IMR-90 (cell line): ENCODE measurements around the gene TRA2A. TPM values are rescaled to one million over a fixed set of nuclear protein-coding genes. Genes with fewer than 3 reads are reported as not detected.

Experiments
- ATAC-seq: fragments of 200-7000 bp; cut with Tn5 transposase; 2 replicates; pipeline ENCODE4 v1.9.1; 2020; ENCODE audit warnings: low read depth, mild to moderate bottlenecking, moderate library complexity
- BruUV-seq: library from RNA; stranded (reverse); fragments of 400-500 nt; replicated peaks from 2 replicates; lab custom pipeline; 2021; lab: Mats Ljungman, UMichigan
- CTCF ChIA-PET: fragments of 300-600 bp; formaldehyde crosslinking; extraction: SDS; loops from one replicate; lab custom pipeline; 2021; ENCODE audit warnings: antibody characterized with exemption; lab: Yijun Ruan, JAX
- POLR2A ChIA-PET: fragments of 300-600 bp; sonication (Branson Sonifier 250); formaldehyde crosslinking; loops from one replicate; lab custom pipeline; 2022; ENCODE audit warnings: antibody characterized with exemption; ENCODE audit not compliant: unreplicated experiment; lab: Charles Lee
- DNase-seq: peaks from one replicate; pipeline ENCODE4 v3.0.0; 2013
- H2AFZ ChIP-seq: replicated peaks from 2 replicates; pipeline ENCODE3; 2013; ENCODE audit warnings: low read length, mild to moderate bottlenecking; ENCODE audit not compliant: poor library complexity
- H2AK5ac ChIP-seq: 2 replicates; pipeline ENCODE4 v1.6.1; 2013; ENCODE audit warnings: low read depth, low read length, inconsistent platforms
- H2AK9ac ChIP-seq: replicated peaks from 2 replicates; pipeline ENCODE3; 2013; ENCODE audit warnings: mild to moderate bottlenecking, low read depth, low read length, moderate library complexity; ENCODE audit not compliant: poor library complexity
- H2BK120ac ChIP-seq: 2 replicates; pipeline ENCODE4 v1.6.1; 2013; ENCODE audit warnings: low read depth, low read length, inconsistent platforms
- H2BK15ac ChIP-seq: 3 replicates; pipeline ENCODE4 v1.6.1; 2013; ENCODE audit warnings: low read depth, low read length, inconsistent platforms
- H2BK20ac ChIP-seq: 2 replicates; pipeline ENCODE4 v1.6.1; 2013; ENCODE audit warnings: low read depth, mild to moderate bottlenecking, inconsistent platforms, low read length, moderate library complexity
- H2BK5ac ChIP-seq: 2 replicates; pipeline ENCODE4 v1.6.1; 2013; ENCODE audit warnings: mild to moderate bottlenecking, low read depth, low read length, inconsistent platforms; ENCODE audit not compliant: poor library complexity, severe bottlenecking
- H3K14ac ChIP-seq: replicated peaks from 2 replicates; pipeline ENCODE4 v1.6.1; 2013; ENCODE audit warnings: low read depth, low read length, inconsistent platforms
- H3K18ac ChIP-seq: 2 replicates; pipeline ENCODE4 v1.6.1; 2013; ENCODE audit warnings: low read depth, low read length, control low read depth
- H3K23ac ChIP-seq: 2 replicates; pipeline ENCODE4 v1.6.1; 2013; ENCODE audit warnings: low read depth, low read length, inconsistent platforms
- H3K27ac ChIP-seq: 2 replicates; pipeline ENCODE4 v1.5.1; 2013; ENCODE audit warnings: mild to moderate bottlenecking, control low read depth, low read length; ENCODE audit not compliant: insufficient read depth
- H3K27me3 ChIP-seq: 2 replicates; pipeline ENCODE4 v1.6.1; 2013; ENCODE audit warnings: low read length; ENCODE audit not compliant: control insufficient read depth, insufficient read depth
- H3K36me3 ChIP-seq: 2 replicates; pipeline ENCODE4 v1.6.1; 2013; ENCODE audit warnings: low read length, mixed read lengths; ENCODE audit not compliant: control insufficient read depth, insufficient read depth
- H3K4ac ChIP-seq: 2 replicates; pipeline ENCODE4 v1.6.1; 2013; ENCODE audit warnings: low read depth, low read length, inconsistent platforms
- H3K4me1 ChIP-seq: 2 replicates; pipeline ENCODE4 v1.6.1; 2013; ENCODE audit warnings: low read length, mixed read lengths; ENCODE audit not compliant: control insufficient read depth, insufficient read depth
- H3K4me2 ChIP-seq: 2 replicates; pipeline ENCODE4 v1.6.1; 2013; ENCODE audit warnings: low read depth, mild to moderate bottlenecking, control low read depth, low read length, moderate library complexity
- H3K4me3 ChIP-seq: 2 replicates; pipeline ENCODE4 v1.5.1; 2013; ENCODE audit warnings: low read depth, mild to moderate bottlenecking, control low read depth, low read length, moderate library complexity; ENCODE audit not compliant: insufficient read depth
- H3K56ac ChIP-seq: 2 replicates; pipeline ENCODE4 v1.6.1; 2013; ENCODE audit warnings: low read length, inconsistent platforms; ENCODE audit not compliant: insufficient read depth; ENCODE audit errors: extremely low read depth
- H3K79me1 ChIP-seq, 2 experiments: 2 replicates each; pipeline ENCODE4 v1.6.1; 2013; ENCODE audit warnings: low read length in 2 of 2, inconsistent platforms in 1 of 2, low read depth in 1 of 2
- H3K9ac ChIP-seq: 2 replicates; pipeline ENCODE4 v1.6.1; 2013; ENCODE audit warnings: low read depth, low read length, control low read depth
- H3K9me1 ChIP-seq: 2 replicates; pipeline ENCODE4 v1.6.1; 2013; ENCODE audit warnings: low read length, inconsistent platforms; ENCODE audit not compliant: insufficient read depth
- H3K9me3 ChIP-seq: 2 replicates; pipeline ENCODE4 v1.6.1; 2013; ENCODE audit warnings: low read length; ENCODE audit not compliant: control insufficient read depth, insufficient read depth
- H4K20me1 ChIP-seq: 2 replicates; pipeline ENCODE4 v1.6.1; 2013; ENCODE audit warnings: low read length, inconsistent platforms; ENCODE audit not compliant: insufficient read depth
- H4K5ac ChIP-seq: 2 replicates; pipeline ENCODE4 v1.6.1; 2013; ENCODE audit warnings: mild to moderate bottlenecking, low read depth, low read length, control low read depth
- H4K8ac ChIP-seq, 2 experiments: 2 replicates each; pipeline ENCODE4 v1.6.1; 2013; ENCODE audit warnings: low read depth in 2 of 2, low read length in 2 of 2, control low read depth in 1 of 2, inconsistent platforms in 1 of 2
- H4K91ac ChIP-seq: 2 replicates; pipeline ENCODE4 v1.6.1; 2013; ENCODE audit warnings: low read depth, low read length, inconsistent platforms; ENCODE audit not compliant: insufficient read depth
- BHLHE40 ChIP-seq: fragments of 150-350 bp; IDR thresholded peaks from 2 replicates; pipeline ENCODE4 v1.6.1; 2016; ENCODE audit warnings: mild to moderate bottlenecking, low read depth, low read length
- ELK1 ChIP-seq: fragments of 150-350 bp; IDR thresholded peaks from 2 replicates; pipeline ENCODE4 v1.6.1; 2016; ENCODE audit warnings: low read depth, mild to moderate bottlenecking, low read length, moderate library complexity, borderline replicate concordance
- FOS ChIP-seq: fragments of 150-350 bp; IDR thresholded peaks from 2 replicates; pipeline ENCODE4 v1.6.1; 2016; ENCODE audit warnings: low read depth, low read length
- POLR2A ChIP-seq: IDR thresholded peaks from 2 replicates; pipeline ENCODE4 v1.6.1; 2012; ENCODE audit warnings: mild to moderate bottlenecking, low read depth, low read length
- RAD21 ChIP-seq: IDR thresholded peaks from 2 replicates; pipeline ENCODE4 v1.6.1; 2012; ENCODE audit warnings: low read length, improper control_type of control experiment
- RCOR1 ChIP-seq: IDR thresholded peaks from 2 replicates; pipeline ENCODE4 v1.6.1; 2012; ENCODE audit warnings: mild to moderate bottlenecking, low read length, improper control_type of control experiment; ENCODE audit not compliant: insufficient replicate concordance
- RFX5 ChIP-seq: IDR thresholded peaks from 2 replicates; pipeline ENCODE4 v1.8.0; 2012; ENCODE audit warnings: low read depth, mild to moderate bottlenecking, low read length, moderate library complexity
- SMC3 ChIP-seq: fragments of 150-350 bp; IDR thresholded peaks from 2 replicates; pipeline ENCODE4 v1.6.1; 2016; ENCODE audit warnings: low read depth, mild to moderate bottlenecking, antibody characterized with exemption, low read length, moderate library complexity
- WGBS, 2 experiments: methylation state at CpG; one replicate each; pipeline versions ENCODE4 v1.1.5 to v1.1.7; 2013; ENCODE audit warnings: missing lambda C conversion rate in 2 of 2; ENCODE audit not compliant: insufficient read length in 1 of 2; ENCODE audit errors: extremely low coverage in 2 of 2; 5-methylcytosine and 5-hydroxymethylcytosine counted together
- dilution Hi-C: fragments of 300-500 bp; cut with HindIII; formaldehyde crosslinking; loops from one replicate; pipeline ENCODE4 v1.14.3; 2018; ENCODE audit warnings: low sequenced_read_pairs; ENCODE audit not compliant: unreplicated experiment
- in situ Hi-C: fragments of 300-500 bp; cut with MboI; formaldehyde crosslinking; loops from 3 replicates; pipeline ENCODE4 v1.14.3; 2019; ENCODE audit warnings: low sequenced_read_pairs, inconsistent platforms, mixed read lengths
- intact Hi-C: fragments of 100-400 bp; cut with micrococcal nuclease; formaldehyde crosslinking; loops from 2 replicates; pipeline ENCODE4 v1.10.0; 2022
- polyA plus RNA-seq, 3 experiments: library from polyadenylated mRNA; depleted of rRNA; stranded (reverse); fragments of >200 nt; gene quantifications; 2 replicates each; pipeline ENCODE4 v1.2.3, GENCODE V29; 2012; ENCODE audit warnings: low replicate concordance in 1 of 3
- total RNA-seq: library from RNA; depleted of rRNA; stranded (reverse); fragments of >200 nt; gene quantifications from 2 replicates; pipeline ENCODE4 v1.2.3, GENCODE V29; 2012

The TRA2A gene
- total and polyA plus RNA-seq, 2 of the 4 experiments (the other 2 are of a cell fraction), result 44.3 to 77.3 TPM

- no peak for TF ChIP-seq RAD21
- TF ChIP-seq POLR2A, result peak; percentile 54
- TF ChIP-seq BHLHE40, result peak; percentile 56; the same call in 1 of the 2 replicates
Observed at GRCh38 chr7:23474094-23474828, 57.5 kb downstream of the TRA2A start (continued).

GRCh38 chr7:23473844-23474093 is 58.0 kb downstream of the TRA2A start:
- H3K9me3 ChIP-seq, result no peaks in the 10 kb centered on the region
- no peak overlapping the region for H4K5ac ChIP-seq
- in situ Hi-C loops (no loop called here), intact Hi-C loops (loop anchor here (1.0 to 10.0 kb wide), 3 partner anchors 58 to 289 kb away; partner anchors contain the start of genes NUP42 and TRA2A), dilution Hi-C loops (no loop called here)
- peak overlapping the region; percentile 66; the same call in 1 of the 2 replicates for H2AK5ac ChIP-seq
- peak overlapping the region; percentile 89 for H3K4ac ChIP-seq
- peaks cover 2% of the 10 kb centered on the region; the same call in 1 of the 2 replicates for H3K4me1 ChIP-seq
- H3K36me3 ChIP-seq, result no peaks in the 10 kb centered on the region
- peak overlapping the region; percentile 75 to 85; a peak in 3 of 4 replicates for H4K8ac ChIP-seq
- H3K18ac ChIP-seq, result no peak overlapping the region
- no peak for TF ChIP-seq ELK1
- TF ChIP-seq FOS, result no peak
- TF ChIP-seq SMC3, result no peak
- TF ChIP-seq RFX5, result no peak
- no peak for TF ChIP-seq RCOR1
- ChIA-PET POLR2A (no interaction called here), CTCF (no interaction called here)
- peak overlapping the region; percentile 90; the same call in 2 of the 3 replicates for H2BK15ac ChIP-seq
- H3K27ac ChIP-seq, result peak overlapping the region; percentile 81
- H3K27me3 ChIP-seq, result no peaks in the 10 kb centered on the region
- peak overlapping the region; percentile 75 for H3K9ac ChIP-seq
- H2AFZ ChIP-seq, result peak overlapping the region; percentile 97
- WGBS, 2 experiments, result 0% methylated on average over 2 of the region's 23 CpGs; no CpG with 5 or more reads in 1 of the 2 experiments
- no TSS peak for BruUV-seq
- H3K56ac ChIP-seq, result peak overlapping the region; percentile 91
- peak overlapping the region; percentile 83 for H3K4me3 ChIP-seq
- peak overlapping the region; percentile 92 for H2AK9ac ChIP-seq
- no peaks in the 10 kb centered on the region for H4K20me1 ChIP-seq
- no peaks in the 10 kb centered on the region for H3K9me1 ChIP-seq
- H2BK120ac ChIP-seq, result peak overlapping the region; percentile 86
- H2BK20ac ChIP-seq, result no peak overlapping the region
- H2BK5ac ChIP-seq, result peak overlapping the region; percentile 89
- DNase-seq (no peak), ATAC-seq (peak; percentile 7)
- peaks cover 0 to 18% of the 10 kb centered on the region in 2 experiments; a peak in 2 of 4 replicates for H3K79me1 ChIP-seq
- H3K23ac ChIP-seq, result peak overlapping the region; percentile 96
- H4K91ac ChIP-seq, result peak overlapping the region; percentile 89
- peak overlapping the region; percentile 76 for H3K14ac ChIP-seq
- peak overlapping the region; percentile 94 for H3K4me2 ChIP-seq
